ENCODE data around the gene TRMT1. TPM values are rescaled to one million over a fixed set of nuclear protein-coding genes. Genes with fewer than 3 reads are reported as not detected.

TRMT1 gene
- polyA plus RNA-seq, 1 donor, result 42.0 TPM

Other genes starting within 250 kb of the TRMT1 start
- gene DNASE2, start 235.3 kb downstream of the TRMT1 start, polyA plus RNA-seq (ENCODE audit: insufficient read length), result 9.5 TPM
- 0.17 TPM for gene KLF1, start 229.5 kb downstream of the TRMT1 start, polyA plus RNA-seq (ENCODE audit: insufficient read length)
- 31.1 TPM for gene GCDH, start 225.6 kb downstream of the TRMT1 start, polyA plus RNA-seq (ENCODE audit: insufficient read length)
- 3.4 TPM for gene SYCE2, start 197.4 kb downstream of the TRMT1 start, polyA plus RNA-seq (ENCODE audit: insufficient read length)
- gene FARSA, start 183.0 kb downstream of the TRMT1 start, polyA plus RNA-seq (ENCODE audit: insufficient read length), result 41.5 TPM
- 783 TPM for gene CALR, start 178.1 kb downstream of the TRMT1 start, polyA plus RNA-seq (ENCODE audit: insufficient read length)
- 71.9 TPM for gene RAD23A, start 170.9 kb downstream of the TRMT1 start, polyA plus RNA-seq (ENCODE audit: insufficient read length)
- 25.2 TPM for gene GADD45GIP1, start 159.5 kb downstream of the TRMT1 start, polyA plus RNA-seq (ENCODE audit: insufficient read length)
- gene DAND5, start 147.2 kb downstream of the TRMT1 start, polyA plus RNA-seq (ENCODE audit: insufficient read length), result 0.18 TPM
- gene NFIX, start 121.3 kb downstream of the TRMT1 start, polyA plus RNA-seq (ENCODE audit: insufficient read length), result 14.6 TPM
- gene LYL1, start 13.9 kb downstream of the TRMT1 start, polyA plus RNA-seq (ENCODE audit: insufficient read length), result 2.8 TPM
- gene NACC1, start 1.5 kb upstream of the TRMT1 start, polyA plus RNA-seq (ENCODE audit: insufficient read length), result 20.6 TPM
- 47.0 TPM for gene STX10, start 33.6 kb upstream of the TRMT1 start, polyA plus RNA-seq (ENCODE audit: insufficient read length)
- gene IER2, start 33.7 kb upstream of the TRMT1 start, polyA plus RNA-seq (ENCODE audit: insufficient read length), result 75.7 TPM

Measured in left kidney (tissue), 1 donor.